Hepatocyte (in vitro differentiated cells): Measurements from ENCODE around the gene KMT5C. TPM values are rescaled to one million over a fixed set of nuclear protein-coding genes. Genes with fewer than 3 reads are reported as not detected.

Experiments used
- DNase-seq: peaks from one replicate; pipeline ENCODE4 v3.0.0-alpha.2; 2016; ENCODE audit warnings: low spot score
- H2AFZ ChIP-seq: fragments of 200-600 bp; sonication (generic); 2 replicates; pipeline ENCODE4 v1.6.0; 2016; ENCODE audit warnings: antibody characterized with exemption, mild to moderate bottlenecking
- H3K27ac ChIP-seq: fragments of 200-600 bp; sonication (generic); 2 replicates; pipeline ENCODE4 v1.5.1; 2016; ENCODE audit warnings: mild to moderate bottlenecking
- H3K27me3 ChIP-seq: fragments of 200-600 bp; sonication (generic); 2 replicates; pipeline ENCODE4 v1.6.1; 2016
- H3K36me3 ChIP-seq: fragments of 200-600 bp; sonication (generic); replicated peaks from 2 replicates; pipeline ENCODE4 v1.5.1; 2016; ENCODE audit warnings: low read depth; ENCODE audit not compliant: insufficient read depth
- H3K4me1 ChIP-seq: fragments of 200-600 bp; sonication (generic); 2 replicates; pipeline ENCODE4 v1.5.1; 2016; ENCODE audit warnings: mild to moderate bottlenecking, moderate library complexity; ENCODE audit not compliant: insufficient read depth
- H3K4me2 ChIP-seq: fragments of 200-600 bp; sonication (generic); 2 replicates; pipeline ENCODE4 v1.6.0; 2016
- H3K4me3 ChIP-seq: fragments of 200-600 bp; sonication (generic); 2 replicates; pipeline ENCODE4 v1.5.1; 2016; ENCODE audit warnings: mild to moderate bottlenecking
- H3K79me2 ChIP-seq: fragments of 200-600 bp; sonication (generic); 2 replicates; pipeline ENCODE4 v1.6.0; 2017; ENCODE audit warnings: mild to moderate bottlenecking
- H3K9me2 ChIP-seq: fragments of 200-600 bp; sonication (generic); replicated peaks from 2 replicates; pipeline ENCODE4 v1.6.0; 2017; ENCODE audit warnings: mild to moderate bottlenecking; ENCODE audit not compliant: insufficient read depth
- H3K9me3 ChIP-seq: fragments of 200-600 bp; sonication (generic); 2 replicates; pipeline ENCODE4 v1.5.1; 2016; ENCODE audit warnings: low read depth, mild to moderate bottlenecking
- H4K20me1 ChIP-seq: fragments of 200-600 bp; sonication (generic); 2 replicates; pipeline ENCODE4 v1.6.0; 2016; ENCODE audit warnings: mild to moderate bottlenecking; ENCODE audit not compliant: insufficient read depth, poor library complexity, severe bottlenecking
- CTCF ChIP-seq: fragments of 200-600 bp; sonication (generic); IDR thresholded peaks from 2 replicates; pipeline ENCODE4 v1.5.1; 2016; ENCODE audit warnings: antibody characterized with exemption, mild to moderate bottlenecking; ENCODE audit not compliant: poor library complexity
- EZH2 ChIP-seq: fragments of 200-600 bp; sonication (generic); IDR thresholded peaks from 2 replicates; pipeline ENCODE4 v1.6.1; 2016; ENCODE audit warnings: antibody characterized with exemption, mild to moderate bottlenecking, borderline replicate concordance
- EZH2phosphoT487 ChIP-seq: fragments of 200-600 bp; sonication (generic); IDR thresholded peaks from one replicate; pipeline ENCODE4 v1.6.1; 2018; ENCODE audit warnings: antibody characterized with exemption, mild to moderate bottlenecking, low read depth, moderate library complexity; ENCODE audit not compliant: unreplicated experiment, severe bottlenecking
- WGBS: methylation state at CpG from one replicate; pipeline ENCODE4 v1.1.6; 2016; ENCODE audit warnings: low lambda C conversion rate; ENCODE audit errors: missing lambda C conversion rate; 5-methylcytosine and 5-hydroxymethylcytosine counted together
- polyA plus RNA-seq: library from polyadenylated mRNA; unstranded; fragments of >200 nt; fragmentation: Nextera tagmentation; extraction: Ambion mirVana; gene quantifications from 2 replicates; pipeline ENCODE4 v1.2.1, GENCODE V29; 2016
- total RNA-seq: library from RNA; depleted of rRNA; stranded (reverse); fragments of >200 nt; gene quantifications from 2 replicates; pipeline ENCODE4 v1.2.3, GENCODE V29; 2014

The KMT5C gene
- total and polyA plus RNA-seq, 2 experiments from 2014 or later = 22.8 to 23.6 TPM

GRCh38 chr19:55345101-55345817, 5.6 kb downstream of the KMT5C start:
- H3K4me3 ChIP-seq = no peak overlapping the region
- H3K79me2 ChIP-seq = peaks cover 13% of the 10 kb centered on the region
- H3K27me3 ChIP-seq = no peaks in the 10 kb centered on the region
- WGBS = 96% methylated on average over 22 of the region's 22 CpGs
- H2AFZ ChIP-seq = no peak overlapping the region
- no peaks in the 10 kb centered on the region for H3K36me3 ChIP-seq
- no peak for TF ChIP-seq EZH2phosphoT487
- no peak for TF ChIP-seq CTCF
- no peak for TF ChIP-seq EZH2
- no peaks in the 10 kb centered on the region for H3K9me3 ChIP-seq
- H3K4me1 ChIP-seq = no peaks in the 10 kb centered on the region
- no peaks in the 10 kb centered on the region for H3K9me2 ChIP-seq
- H3K27ac ChIP-seq = no peak overlapping the region
- no peak overlapping the region for H3K4me2 ChIP-seq
- peaks cover 5% of the 10 kb centered on the region for H4K20me1 ChIP-seq
- DNase-seq = no peak

- H3K9me2 ChIP-seq = no peaks in the 10 kb centered on the region
- no peak overlapping the region for H2AFZ ChIP-seq
- no peak overlapping the region for H3K4me2 ChIP-seq
- no peaks in the 10 kb centered on the region for H3K36me3 ChIP-seq
- H4K20me1 ChIP-seq = peaks cover 5% of the 10 kb centered on the region
- WGBS = 93% methylated on average over 33 of the region's 43 CpGs
- TF ChIP-seq EZH2 (no peak), EZH2phosphoT487 (no peak), CTCF (no peak)
- no peak overlapping the region for H3K4me3 ChIP-seq
- DNase-seq = no peak
- no peaks in the 10 kb centered on the region for H3K4me1 ChIP-seq
- no peaks in the 10 kb centered on the region for H3K9me3 ChIP-seq
- H3K27ac ChIP-seq = no peak overlapping the region
- peaks cover 3% of the 10 kb centered on the region for H3K27me3 ChIP-seq
- peaks cover 6% of the 10 kb centered on the region for H3K79me2 ChIP-seq
Measured at GRCh38 chr19:55345818-55346724, 6.4 kb downstream of the KMT5C start.

GRCh38 chr19:55346725-55347441, 7.2 kb downstream of the KMT5C start:
- DNase-seq = no peak
- H3K9me3 ChIP-seq = no peaks in the 10 kb centered on the region
- no peak for TF ChIP-seq CTCF
- TF ChIP-seq EZH2phosphoT487 = no peak
- no peak for TF ChIP-seq EZH2
- H3K4me1 ChIP-seq = no peaks in the 10 kb centered on the region
- H3K79me2 ChIP-seq = peaks cover 1% of the 10 kb centered on the region
- H3K27me3 ChIP-seq = peaks cover 6% of the 10 kb centered on the region
- no peaks in the 10 kb centered on the region for H3K36me3 ChIP-seq
- H3K27ac ChIP-seq = no peak overlapping the region
- H3K4me3 ChIP-seq = no peak overlapping the region
- H3K9me2 ChIP-seq = no peaks in the 10 kb centered on the region
- 94% methylated on average over 15 of the region's 41 CpGs for WGBS
- no peak overlapping the region for H2AFZ ChIP-seq
- H4K20me1 ChIP-seq = no peaks in the 10 kb centered on the region
- no peak overlapping the region for H3K4me2 ChIP-seq
